ENCODE measurements around the gene PTPRM.
"Not testable (repeated sequence)": the region's sequence is repeated elsewhere in the genome, so short reads cannot be mapped to it uniquely, and the experiment has no call there.

PTPRM gene

DNA sequence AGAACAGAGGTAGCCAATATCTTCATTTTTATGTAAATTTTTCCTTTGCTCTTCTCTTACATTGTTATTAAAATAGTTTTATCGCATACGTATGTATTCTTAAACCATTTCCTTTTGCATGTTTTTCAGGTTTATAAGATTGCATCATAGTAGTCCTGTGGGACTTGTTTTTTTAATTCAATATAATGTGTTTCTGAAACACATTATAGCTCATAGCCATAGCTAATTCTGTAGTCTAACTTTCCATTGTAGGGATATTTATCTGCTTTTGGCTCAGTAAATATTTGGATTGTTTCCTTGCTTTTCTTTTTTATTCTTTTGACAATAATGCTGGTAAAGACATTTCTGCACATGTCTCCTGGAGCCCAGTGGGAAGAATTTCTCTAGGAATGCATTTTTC lies 484.3 kb downstream of the PTPRM start:
- ChIA-PET POLR2A (ENCODE audit: low non-redundant PET) (no interaction called here), CTCF (interaction anchor here (0.6 kb wide), 1 partner anchor 245 kb away, joined by 4 read pairs; no protein-coding TSS in a partner anchor)
- DNase-seq (ENCODE audit: low spot score), result no peak
- TF ChIP-seq, protein P1, sequence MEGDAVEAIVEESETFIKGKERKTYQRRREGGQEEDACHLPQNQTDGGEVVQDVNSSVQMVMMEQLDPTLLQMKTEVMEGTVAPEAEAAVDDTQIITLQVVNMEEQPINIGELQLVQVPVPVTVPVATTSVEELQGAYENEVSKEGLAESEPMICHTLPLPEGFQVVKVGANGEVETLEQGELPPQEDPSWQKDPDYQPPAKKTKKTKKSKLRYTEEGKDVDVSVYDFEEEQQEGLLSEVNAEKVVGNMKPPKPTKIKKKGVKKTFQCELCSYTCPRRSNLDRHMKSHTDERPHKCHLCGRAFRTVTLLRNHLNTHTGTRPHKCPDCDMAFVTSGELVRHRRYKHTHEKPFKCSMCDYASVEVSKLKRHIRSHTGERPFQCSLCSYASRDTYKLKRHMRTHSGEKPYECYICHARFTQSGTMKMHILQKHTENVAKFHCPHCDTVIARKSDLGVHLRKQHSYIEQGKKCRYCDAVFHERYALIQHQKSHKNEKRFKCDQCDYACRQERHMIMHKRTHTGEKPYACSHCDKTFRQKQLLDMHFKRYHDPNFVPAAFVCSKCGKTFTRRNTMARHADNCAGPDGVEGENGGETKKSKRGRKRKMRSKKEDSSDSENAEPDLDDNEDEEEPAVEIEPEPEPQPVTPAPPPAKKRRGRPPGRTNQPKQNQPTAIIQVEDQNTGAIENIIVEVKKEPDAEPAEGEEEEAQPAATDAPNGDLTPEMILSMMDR (conservative IDR thresholded peaks at IDR 0.05; ENCODE audit: low read depth), result no peak
- no peak overlapping the region for H3K27ac ChIP-seq

GRCh38 chr18:8052237-8052701 lies 485.2 kb downstream of the PTPRM start:
- ChIA-PET POLR2A (ENCODE audit: low non-redundant PET) (no interaction called here), CTCF (interaction anchor here (0.6 to 2.0 kb wide), 3 partner anchors 143 to 337 kb away, joined by 3 to 4 read pairs (median 4); no protein-coding TSS in a partner anchor)
- peak; percentile 3 for DNase-seq (ENCODE audit: low spot score)
- no peak overlapping the region for H3K27ac ChIP-seq
- TF ChIP-seq, protein P1 (conservative IDR thresholded peaks at IDR 0.05; ENCODE audit: low read depth), result no peak

DNA sequence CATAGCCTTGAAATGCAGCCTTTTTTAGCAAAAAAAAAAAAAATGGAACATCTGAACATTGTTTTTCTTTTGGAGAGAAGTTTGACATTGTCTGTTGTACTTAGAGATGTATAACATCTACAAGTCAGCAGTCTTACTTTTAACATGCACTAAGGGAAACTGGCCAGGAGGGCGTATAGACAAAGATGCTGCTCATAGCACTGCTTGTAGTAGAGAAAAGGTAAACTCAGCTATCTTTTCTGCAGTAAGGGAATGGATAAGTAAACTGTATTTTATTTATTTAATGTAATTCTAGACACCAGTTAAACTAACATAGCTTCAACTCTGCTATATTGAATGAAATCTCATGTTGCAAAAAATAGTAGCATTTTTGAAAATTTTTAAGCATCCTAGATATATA lies 489.6 kb downstream of the PTPRM start:
- ChIA-PET POLR2A (ENCODE audit: low non-redundant PET) (no interaction called here), CTCF (no interaction called here)
- no peak for DNase-seq (ENCODE audit: low spot score)
- no peak overlapping the region for H3K27ac ChIP-seq
- TF ChIP-seq, protein P1 (conservative IDR thresholded peaks at IDR 0.05; ENCODE audit: low read depth), result no peak

DNA sequence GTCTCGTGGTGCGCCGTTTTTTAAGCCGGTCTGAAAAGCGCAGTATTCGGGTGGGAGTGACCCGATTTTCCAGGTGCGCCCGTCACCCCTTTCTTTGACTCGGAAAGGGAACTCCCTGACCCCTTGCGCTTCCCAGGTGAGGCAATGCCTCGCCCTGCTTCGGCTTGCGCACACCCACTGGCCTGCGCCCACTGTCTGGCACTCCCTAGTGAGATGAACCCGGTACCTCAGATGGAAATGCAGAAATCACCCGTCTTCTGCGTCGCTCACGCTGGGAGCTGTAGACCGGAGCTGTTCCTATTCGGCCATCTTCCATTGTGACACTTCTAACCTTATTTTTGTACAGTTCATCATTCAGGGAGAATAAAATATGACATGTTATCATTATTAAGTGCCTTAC lies 496.0 kb downstream of the PTPRM start:
- POLR2A ChIA-PET (ENCODE audit: low non-redundant PET); CTCF ChIA-PET; DNase-seq (ENCODE audit: low spot score): not testable (repeated sequence)
- peak overlapping the region; percentile 79 for H3K27ac ChIP-seq

- H3K27ac ChIP-seq, result no peak overlapping the region
- DNase-seq (ENCODE audit: low spot score), result peak; percentile 16
- TF ChIP-seq, protein P1 (conservative IDR thresholded peaks at IDR 0.05; ENCODE audit: low read depth), result peak; percentile 14; the same call in 1 of the 2 replicates
- ChIA-PET POLR2A (ENCODE audit: low non-redundant PET) (no interaction called here), CTCF (no interaction called here)
These were observed 496.6 kb downstream of the PTPRM start for GRCh38 chr18:8063733-8064132.

GRCh38 chr18:8065284-8065683 lies 498.2 kb downstream of the PTPRM start:
- no peak for DNase-seq (ENCODE audit: low spot score)
- no peak overlapping the region for H3K27ac ChIP-seq
- ChIA-PET CTCF (no interaction called here), POLR2A (ENCODE audit: low non-redundant PET) (no interaction called here)
- TF ChIP-seq, protein P1 (conservative IDR thresholded peaks at IDR 0.05; ENCODE audit: low read depth), result no peak

DNA sequence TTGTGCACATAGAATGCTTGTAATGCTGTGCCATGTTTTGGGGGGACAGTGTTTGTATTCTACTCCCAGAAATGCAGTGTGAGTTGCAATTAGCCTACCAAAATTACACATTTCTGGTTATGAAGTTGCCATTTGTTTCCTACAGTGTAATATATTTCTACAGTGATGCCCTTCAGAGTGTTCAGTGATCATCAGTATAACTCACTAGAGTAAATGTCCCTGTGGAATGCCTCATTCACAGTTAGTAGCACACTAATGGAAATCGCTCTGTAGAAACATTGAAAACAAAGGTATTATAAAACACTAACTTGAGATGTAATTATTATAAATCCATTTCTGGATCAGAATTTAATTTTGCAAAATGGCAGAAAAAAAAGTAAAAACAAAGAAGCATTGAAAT lies 498.7 kb downstream of the PTPRM start:
- no peak overlapping the region for H3K27ac ChIP-seq
- DNase-seq (ENCODE audit: low spot score), result no peak
- TF ChIP-seq, protein P1 (conservative IDR thresholded peaks at IDR 0.05; ENCODE audit: low read depth), result no peak
- ChIA-PET POLR2A (ENCODE audit: low non-redundant PET) (no interaction called here), CTCF (no interaction called here)

All from RWPE1 (cell line).